ENCODE measurements around the gene DERL2. TPM values are rescaled to one million over a fixed set of nuclear protein-coding genes. Genes with fewer than 3 reads are reported as not detected.
A peak's percentile ranks its signal among the peaks of the same experiment; 100 is the strongest.

Gene DERL2
- total RNA-seq: 73.4 TPM
- long read RNA-seq, full-length matches to known transcripts: 81 of 105 reads
- long read RNA-seq, partial matches to known transcripts: 1 of 105 reads
- long read RNA-seq, other reads (novel, unspliced or antisense): 23 of 105 reads

DNA sequence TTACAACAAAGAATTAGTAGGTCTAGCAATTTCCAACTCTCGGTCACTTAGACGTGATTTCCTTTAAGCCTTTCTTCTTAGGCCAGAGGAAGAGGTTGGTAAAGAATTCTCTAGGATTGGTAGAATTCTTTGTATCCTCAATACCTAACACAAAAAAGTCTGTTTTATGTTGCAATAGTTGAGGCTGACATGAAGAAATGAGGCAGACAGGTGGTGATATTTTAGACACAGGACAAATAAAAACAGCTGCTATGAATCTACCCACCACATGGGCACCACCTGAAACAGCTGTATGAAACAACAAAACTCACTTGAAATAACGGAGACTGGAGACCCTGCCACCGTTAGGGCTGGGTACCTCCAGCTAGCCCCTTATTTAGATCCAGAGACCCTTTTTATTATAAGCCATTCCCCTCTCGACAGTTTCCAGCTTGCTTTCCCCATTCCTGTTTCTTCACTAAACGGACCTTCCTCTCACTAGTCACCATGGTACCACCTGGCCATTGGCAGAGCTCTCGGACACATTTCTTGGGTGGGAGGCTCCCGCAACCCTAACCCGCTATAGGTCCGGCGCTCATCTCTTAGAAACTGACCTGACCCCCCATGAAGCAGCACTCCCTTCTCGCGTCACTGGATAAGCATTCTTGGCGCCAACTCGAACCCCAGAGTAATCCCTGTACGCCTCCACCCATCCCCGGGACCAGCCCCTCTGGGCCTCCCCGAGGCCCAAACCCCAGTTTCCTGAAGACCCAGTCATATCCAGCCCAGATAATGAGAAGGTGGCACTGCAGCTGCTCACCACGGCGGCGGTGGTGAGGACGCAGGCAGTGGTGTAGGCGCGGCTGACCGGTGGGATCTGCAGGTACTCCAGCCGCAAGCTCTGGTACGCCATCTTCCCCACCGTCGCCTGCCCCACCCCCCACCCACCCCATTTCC is at the start of gene DERL2:
DERL2 (minus strand) TSS at position 909 of the 936 bp plus-strand sequence; CDS start at position 892, 17 bp downstream.
- DNase-seq (ENCODE audit: low spot score): no peak

DNA sequence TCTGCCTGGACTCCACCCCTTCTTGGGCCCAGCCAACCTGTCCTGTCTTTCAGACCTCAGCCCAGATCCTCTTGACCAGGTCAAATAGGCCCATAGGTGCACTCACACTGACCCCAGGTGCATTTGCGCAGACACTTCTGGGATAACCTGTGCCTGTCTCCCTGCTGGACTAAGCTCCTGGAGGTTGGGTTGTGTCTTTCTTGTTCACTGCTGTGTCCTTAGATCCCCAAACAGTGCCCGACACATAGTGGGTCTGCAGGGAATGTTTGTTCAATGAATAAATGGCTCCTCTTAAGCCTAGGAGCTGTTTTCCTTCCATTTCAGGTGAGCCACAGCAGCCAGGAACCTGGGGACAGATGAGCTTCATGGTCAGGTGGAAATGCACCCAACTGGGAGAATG is 49.5 kb upstream of the DERL2 start:
- peak; percentile 35 for DNase-seq (ENCODE audit: low spot score)

DNA sequence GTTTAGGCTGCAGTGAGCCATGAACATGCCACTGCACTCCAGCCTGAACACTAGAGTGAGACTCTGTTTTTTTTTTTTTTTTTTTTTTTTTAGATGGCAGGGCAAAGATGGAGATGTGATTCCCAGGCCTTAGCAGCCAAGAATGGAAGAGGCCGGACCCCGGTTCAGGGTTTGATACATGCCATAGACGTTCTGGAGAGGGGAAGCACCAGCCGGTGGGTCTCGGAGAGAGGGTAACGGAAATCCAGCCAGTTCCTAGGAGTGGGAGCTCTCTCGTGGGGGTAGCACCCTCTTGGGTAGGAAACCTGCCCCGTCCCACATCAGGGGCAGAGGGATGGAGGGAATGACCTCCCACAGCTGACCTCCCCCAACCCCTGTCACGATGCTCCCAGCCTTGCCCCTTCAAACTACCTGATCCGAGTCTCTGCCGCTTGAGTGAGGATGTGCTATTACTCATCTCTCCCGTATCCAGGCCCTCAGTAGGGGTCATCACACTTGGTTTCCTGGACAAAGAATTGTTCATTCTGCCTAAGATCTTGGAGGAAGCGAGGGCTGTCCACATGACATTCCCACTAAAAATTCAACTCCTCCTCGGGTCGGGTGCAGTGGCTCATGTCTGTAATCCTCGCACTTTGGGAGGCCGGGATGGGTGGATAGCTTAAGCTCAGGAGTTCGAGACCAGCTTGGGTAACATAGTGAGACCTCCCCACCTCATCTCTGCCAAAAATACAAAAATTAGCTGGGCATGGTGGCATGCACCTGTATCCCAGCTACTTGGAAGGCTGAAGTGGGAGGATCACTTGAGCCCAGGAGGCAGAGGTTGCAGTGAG is 47.7 kb upstream of the DERL2 start:
- peak; percentile 41 for DNase-seq (ENCODE audit: low spot score)

- peak; percentile 57 for DNase-seq (ENCODE audit: low spot score)
Observed at GRCh38 chr17:5532581-5532980, 46.6 kb upstream of the DERL2 start.

GRCh38 chr17:5531085-5531418 is 45.1 kb upstream of the DERL2 start:
- peak; percentile 30 for DNase-seq (ENCODE audit: low spot score)

GRCh38 chr17:5530265-5531084 is 44.5 kb upstream of the DERL2 start:
- DNase-seq (ENCODE audit: low spot score): peak; percentile 43

DNA sequence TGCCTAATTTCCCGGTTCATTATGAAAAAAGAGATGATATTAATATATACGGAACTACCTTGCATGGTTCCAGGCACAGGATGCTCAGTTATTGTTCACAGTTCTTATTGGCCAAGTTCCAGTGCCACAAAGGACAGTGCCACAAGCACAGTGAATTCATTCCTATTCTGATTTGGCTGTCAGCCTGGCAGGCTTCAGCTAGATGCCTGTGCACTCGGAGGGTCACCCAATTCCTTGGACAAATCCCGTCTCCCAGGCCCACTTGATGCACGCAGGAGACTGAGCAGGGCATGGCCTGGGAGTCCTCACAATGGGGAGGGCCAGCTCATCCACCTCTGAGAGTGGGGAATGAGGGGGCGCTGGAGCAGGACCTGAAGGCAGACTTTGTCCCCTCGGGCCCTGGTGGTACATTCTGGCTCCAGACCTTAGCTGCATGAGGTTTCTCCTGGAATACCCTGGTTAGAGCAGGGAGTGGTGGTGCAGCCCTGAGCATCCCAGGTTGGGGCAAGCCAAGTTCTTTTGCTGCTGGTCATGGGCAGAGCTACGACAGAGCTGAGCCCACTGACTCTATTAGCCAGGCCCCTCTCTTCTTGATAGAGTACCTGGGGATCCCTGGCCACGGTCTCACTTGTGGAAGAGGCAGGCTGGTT is 41.7 kb upstream of the DERL2 start:
- peak; percentile 81 for DNase-seq (ENCODE audit: low spot score)

GRCh38 chr17:5526821-5527598 is 41.0 kb upstream of the DERL2 start:
- peak; percentile 59 for DNase-seq (ENCODE audit: low spot score)

DNA sequence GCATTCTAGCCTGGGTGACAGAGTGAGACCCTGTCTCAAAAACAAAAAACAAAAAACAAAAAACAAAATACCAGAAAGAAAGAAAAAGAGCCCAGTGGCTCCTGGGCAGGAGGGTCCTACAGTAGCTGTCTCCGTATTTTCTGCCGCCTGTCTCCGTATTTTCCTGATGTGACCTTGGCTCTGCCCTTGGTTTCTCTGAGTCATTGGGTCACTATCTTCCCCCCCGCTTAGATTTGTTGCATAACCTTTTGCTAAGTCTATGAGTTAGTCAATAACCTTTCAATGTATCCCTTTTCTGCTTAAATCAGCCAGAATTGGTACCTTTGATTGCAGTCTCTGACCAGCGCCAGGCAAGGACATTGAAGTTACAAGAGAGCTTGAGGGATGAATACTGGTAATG is 37.3 kb upstream of the DERL2 start:
- no peak for DNase-seq (ENCODE audit: low spot score)

GRCh38 chr17:5522476-5522875 is 36.5 kb upstream of the DERL2 start:
- DNase-seq (ENCODE audit: low spot score): no peak

DNA sequence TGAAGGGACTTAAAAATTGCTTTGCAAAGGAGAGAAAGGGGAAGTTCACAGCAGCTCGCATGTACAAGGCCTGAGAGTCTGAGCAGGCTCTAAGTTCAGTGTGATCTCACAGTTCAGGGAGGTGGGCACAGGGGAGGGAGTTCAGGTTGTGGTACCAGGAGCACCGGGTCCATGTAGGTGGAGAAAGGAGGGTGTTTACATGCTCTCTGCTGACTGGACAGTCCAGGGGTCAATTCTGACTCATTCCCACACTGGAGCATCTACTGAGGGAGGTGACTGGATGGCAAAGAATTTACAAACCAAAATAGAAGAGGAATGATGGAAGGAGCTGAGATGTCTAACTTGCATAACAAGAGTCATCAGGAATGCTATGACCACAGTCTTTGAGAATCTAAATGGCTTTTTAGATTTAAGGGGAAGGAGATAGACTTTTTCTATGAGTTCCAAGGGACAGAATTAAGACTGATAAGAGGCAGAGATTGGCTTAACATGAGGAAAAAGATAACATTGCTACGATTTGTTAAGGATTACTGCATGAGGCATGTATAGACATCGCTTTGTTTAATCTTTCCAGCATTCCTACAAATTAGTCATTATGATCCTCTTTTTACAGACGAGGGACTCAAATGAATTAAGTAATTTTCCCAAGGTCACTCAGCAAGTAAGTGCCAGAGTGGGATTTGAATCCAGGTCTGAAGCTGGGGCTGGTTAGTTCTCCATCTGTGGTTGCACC is 30.2 kb upstream of the DERL2 start:
- no peak for DNase-seq (ENCODE audit: low spot score)

DNA sequence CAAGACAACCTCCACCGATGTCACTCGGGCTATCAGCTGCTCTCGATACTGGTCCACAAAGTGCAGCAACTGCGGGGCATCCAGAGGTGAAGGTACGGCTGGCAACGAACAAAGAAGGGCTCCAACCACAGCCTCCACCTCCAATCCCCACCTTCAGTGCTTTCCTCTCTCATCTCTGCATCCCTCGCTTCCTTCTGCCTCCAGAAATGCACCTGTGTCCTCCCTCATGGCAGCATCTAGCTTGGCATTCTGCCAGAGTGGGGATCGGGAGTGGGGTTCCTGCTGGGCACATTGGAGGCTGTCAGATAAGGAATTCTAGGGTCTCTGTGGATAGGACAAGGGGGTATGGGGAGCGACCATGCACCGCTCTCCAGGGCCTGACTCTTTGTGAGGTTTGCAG is 29.0 kb upstream of the DERL2 start:
- DNase-seq (ENCODE audit: low spot score): peak; percentile 53

DNA sequence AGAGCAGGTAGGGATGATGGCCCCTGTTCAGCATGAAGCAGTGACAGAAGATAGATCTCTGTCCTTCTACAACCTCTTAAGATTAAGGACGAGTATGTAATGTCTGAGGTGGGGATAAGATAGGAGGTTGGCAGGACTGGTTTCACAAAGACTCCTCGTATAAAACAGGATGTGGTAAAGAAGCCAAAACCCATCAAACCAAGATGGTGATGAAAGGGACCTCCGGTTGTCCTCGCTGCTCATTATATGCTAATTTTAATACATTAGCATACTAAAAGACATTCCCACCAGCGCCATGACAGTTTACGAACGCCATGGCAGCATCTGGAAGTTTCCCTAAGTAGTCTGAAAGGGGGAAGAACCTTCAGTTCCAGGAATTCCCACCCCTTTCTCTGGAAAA is 27.6 kb upstream of the DERL2 start:
- no peak for DNase-seq (ENCODE audit: low spot score)

- peak; percentile 45 for DNase-seq (ENCODE audit: low spot score)
Observed at GRCh38 chr17:5511401-5512225, 25.6 kb upstream of the DERL2 start.

DNA sequence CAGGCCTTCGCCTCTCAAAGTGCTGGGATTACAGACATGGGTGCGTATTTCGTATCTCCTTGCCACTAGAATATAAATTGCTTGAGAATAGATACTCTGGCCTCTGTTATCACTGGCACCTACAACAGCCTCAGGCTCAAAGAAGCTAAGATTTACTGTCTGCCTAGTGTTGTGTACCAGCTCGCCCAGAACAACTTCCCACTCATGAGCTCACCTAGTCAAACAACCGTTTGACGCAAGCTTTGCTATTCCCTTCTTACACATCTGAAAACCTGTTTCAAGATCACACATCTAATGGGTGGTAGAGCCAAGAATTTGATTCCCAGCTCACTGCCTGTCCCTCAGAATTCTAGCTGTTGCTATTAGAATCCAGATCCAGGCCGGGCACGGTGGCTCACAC is 24.8 kb upstream of the DERL2 start:
- DNase-seq (ENCODE audit: low spot score): no peak

DNA sequence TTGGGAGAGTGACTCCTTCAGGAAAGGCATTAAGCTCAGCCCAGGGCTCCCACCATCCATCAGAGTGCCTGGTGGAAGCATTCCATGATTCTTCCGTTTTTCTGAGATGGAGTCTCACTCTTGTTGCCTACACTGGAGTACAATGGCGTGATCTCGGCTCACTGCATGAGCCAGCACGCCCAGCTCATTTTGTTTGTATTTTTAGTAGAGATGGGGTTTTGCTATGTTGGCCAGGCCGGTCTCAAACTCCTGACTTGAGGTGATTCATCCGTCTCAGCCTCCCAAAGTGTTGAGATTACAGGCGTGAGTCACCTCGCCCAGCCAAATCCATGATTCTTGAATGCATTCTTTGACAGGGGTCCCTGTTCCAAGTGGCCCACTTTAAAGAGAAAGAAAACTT is 23.5 kb upstream of the DERL2 start:
- peak; percentile 24 for DNase-seq (ENCODE audit: low spot score)

DNA sequence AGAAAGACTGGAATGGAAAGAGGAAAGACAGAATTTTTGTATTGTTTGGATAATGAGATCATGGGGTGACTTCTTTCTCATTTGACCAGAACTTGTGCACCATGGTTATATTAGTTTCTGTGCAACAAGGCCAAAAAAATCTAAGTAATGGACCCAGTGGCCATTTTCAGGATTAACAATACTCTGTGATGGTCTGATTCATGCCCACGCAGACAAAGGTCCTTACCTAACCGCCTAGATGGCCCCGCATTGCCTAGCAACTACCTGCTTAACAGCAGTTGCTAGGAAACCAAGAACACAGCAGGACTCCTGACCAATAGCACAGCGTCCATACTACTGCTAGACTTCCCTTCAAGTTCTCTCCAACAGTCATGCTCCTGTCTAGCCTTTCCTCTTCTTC is 22.8 kb upstream of the DERL2 start:
- peak; percentile 30 for DNase-seq (ENCODE audit: low spot score)

DNA sequence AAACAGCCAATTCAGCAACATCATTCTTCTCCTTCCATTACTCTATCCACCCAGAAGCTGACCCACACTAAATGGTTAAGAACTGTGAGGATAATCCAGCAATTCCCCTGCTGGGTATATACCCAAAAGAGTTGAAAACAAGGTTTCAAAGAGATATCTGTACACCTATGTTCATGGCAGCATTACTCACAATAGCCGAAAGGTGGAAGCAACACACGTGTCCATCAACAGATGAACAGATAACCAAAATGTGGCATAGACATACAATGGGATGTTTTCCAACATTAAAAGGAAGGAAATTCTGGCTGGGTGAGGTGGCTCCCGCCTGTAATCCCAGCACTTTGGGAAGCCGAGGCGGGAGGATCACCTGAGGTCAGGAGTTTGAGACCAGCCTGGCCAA is 20.3 kb upstream of the DERL2 start:
- no peak for DNase-seq (ENCODE audit: low spot score)

All from mesenteric fat pad (tissue), 1 donor.